Measurements from ENCODE around the gene NBEAL2.

Gene NBEAL2

DNA sequence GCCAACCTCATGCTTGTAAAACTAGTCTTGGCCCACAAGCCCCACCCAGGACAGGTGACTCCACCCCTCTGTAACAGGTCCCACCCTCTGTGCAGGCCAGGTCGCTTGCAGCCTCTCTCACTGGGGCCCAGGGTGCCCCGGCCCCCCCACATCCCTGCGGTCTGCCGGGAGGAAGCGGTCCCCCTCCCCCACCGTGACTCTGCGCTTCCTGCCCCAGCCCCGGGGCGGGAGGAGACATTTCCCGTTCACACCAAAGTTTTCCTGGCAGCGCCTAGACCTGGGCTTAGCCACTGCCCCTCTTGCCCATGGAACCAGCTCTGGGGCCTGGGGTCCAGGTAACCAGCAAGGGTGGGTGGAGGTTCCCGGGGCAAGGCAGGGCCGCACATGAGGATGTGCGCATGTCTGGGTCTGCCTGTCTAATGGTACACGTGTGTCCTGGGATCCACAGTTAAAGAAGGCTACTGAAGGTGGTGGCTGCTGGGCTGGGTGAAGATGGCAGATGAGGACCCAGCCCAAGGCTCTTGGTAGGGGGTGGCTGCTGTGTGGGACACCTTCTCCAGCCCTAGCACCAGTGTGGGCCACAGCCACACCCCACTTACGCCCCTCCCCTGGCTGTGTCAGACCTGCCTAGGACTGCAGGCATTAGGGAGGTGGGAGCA lies 8.4 kb downstream of the NBEAL2 start:
- no peak for TF ChIP-seq CTCF (IDR thresholded peaks at IDR 0.05; ENCODE audit: insufficient read depth, low read length, poor library complexity, severe bottlenecking)
- Histone ChIP-seq H3K4me3 (replicated peaks; ENCODE audit: low read depth, low read length) (peak overlapping the region; percentile 59), H3K27me3 (replicated peaks; ENCODE audit: control insufficient read depth, insufficient read depth, low read length) (no peaks in the 10 kb centered on the region), H3K36me3 (ENCODE audit: control insufficient read depth, insufficient read depth, low read length) (peaks cover 23% of the 10 kb centered on the region)
- peak; percentile 91 for DNase-seq (ENCODE audit: extremely low read depth, insufficient read length)

GRCh38 chr3:46988616-46989015 lies 9.2 kb downstream of the NBEAL2 start:
- no peak for DNase-seq (ENCODE audit: extremely low read depth, insufficient read length)
- no peak for TF ChIP-seq CTCF (IDR thresholded peaks at IDR 0.05; ENCODE audit: insufficient read depth, low read length, poor library complexity, severe bottlenecking)
- Histone ChIP-seq H3K27me3 (replicated peaks; ENCODE audit: control insufficient read depth, insufficient read depth, low read length) (no peaks in the 10 kb centered on the region), H3K36me3 (ENCODE audit: control insufficient read depth, insufficient read depth, low read length) (peaks cover 29% of the 10 kb centered on the region), H3K4me3 (replicated peaks; ENCODE audit: low read depth, low read length) (peak overlapping the region; percentile 59)

DNA sequence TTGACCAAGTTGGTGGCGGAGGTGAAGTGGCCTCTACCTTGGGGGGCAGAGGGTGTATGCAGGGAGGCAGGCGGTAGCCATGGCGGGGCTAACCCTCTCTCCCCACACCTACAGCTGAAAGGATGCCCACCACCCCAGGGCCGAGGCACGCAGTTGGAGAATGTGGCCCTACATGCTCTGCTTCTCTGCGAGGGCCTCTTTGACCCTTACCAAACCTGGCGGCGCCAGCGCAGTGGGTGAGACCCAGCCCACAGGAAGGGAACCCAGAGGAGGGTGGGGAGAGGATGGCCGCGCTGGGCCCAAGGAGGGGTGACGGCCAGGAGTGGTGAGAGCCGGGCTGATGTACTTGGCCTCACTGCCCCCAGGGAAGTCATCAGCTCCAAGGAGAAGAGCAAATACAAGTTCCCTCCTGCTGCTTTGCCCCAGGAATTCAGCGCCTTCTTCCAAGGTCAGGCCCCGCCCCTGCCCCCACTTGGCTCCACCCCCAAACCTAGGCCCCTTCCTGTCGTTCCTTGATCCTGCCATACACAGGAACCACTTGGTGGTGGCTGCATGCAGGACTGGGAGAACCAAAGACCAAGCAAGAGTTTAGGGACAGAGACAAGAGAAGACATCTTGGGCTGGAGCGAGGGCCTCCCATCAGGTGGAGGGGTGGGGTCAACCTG lies 9.8 kb downstream of the NBEAL2 start:
- Histone ChIP-seq H3K27me3 (replicated peaks; ENCODE audit: control insufficient read depth, insufficient read depth, low read length) (no peaks in the 10 kb centered on the region), H3K36me3 (ENCODE audit: control insufficient read depth, insufficient read depth, low read length) (peaks cover 34% of the 10 kb centered on the region), H3K4me3 (replicated peaks; ENCODE audit: low read depth, low read length) (no peak overlapping the region)
- no peak for TF ChIP-seq CTCF (IDR thresholded peaks at IDR 0.05; ENCODE audit: insufficient read depth, low read length, poor library complexity, severe bottlenecking)
- DNase-seq (ENCODE audit: extremely low read depth, insufficient read length) = no peak

- Histone ChIP-seq H3K36me3 (ENCODE audit: control insufficient read depth, insufficient read depth, low read length) (peaks cover 40% of the 10 kb centered on the region), H3K27me3 (replicated peaks; ENCODE audit: control insufficient read depth, insufficient read depth, low read length) (no peaks in the 10 kb centered on the region), H3K4me3 (replicated peaks; ENCODE audit: low read depth, low read length) (peak overlapping the region; percentile 21)
- DNase-seq (ENCODE audit: extremely low read depth, insufficient read length) = peak; percentile 66
- no peak for TF ChIP-seq CTCF (IDR thresholded peaks at IDR 0.05; ENCODE audit: insufficient read depth, low read length, poor library complexity, severe bottlenecking)
Observed at GRCh38 chr3:46990573-46991374, 11.3 kb downstream of the NBEAL2 start.

DNA sequence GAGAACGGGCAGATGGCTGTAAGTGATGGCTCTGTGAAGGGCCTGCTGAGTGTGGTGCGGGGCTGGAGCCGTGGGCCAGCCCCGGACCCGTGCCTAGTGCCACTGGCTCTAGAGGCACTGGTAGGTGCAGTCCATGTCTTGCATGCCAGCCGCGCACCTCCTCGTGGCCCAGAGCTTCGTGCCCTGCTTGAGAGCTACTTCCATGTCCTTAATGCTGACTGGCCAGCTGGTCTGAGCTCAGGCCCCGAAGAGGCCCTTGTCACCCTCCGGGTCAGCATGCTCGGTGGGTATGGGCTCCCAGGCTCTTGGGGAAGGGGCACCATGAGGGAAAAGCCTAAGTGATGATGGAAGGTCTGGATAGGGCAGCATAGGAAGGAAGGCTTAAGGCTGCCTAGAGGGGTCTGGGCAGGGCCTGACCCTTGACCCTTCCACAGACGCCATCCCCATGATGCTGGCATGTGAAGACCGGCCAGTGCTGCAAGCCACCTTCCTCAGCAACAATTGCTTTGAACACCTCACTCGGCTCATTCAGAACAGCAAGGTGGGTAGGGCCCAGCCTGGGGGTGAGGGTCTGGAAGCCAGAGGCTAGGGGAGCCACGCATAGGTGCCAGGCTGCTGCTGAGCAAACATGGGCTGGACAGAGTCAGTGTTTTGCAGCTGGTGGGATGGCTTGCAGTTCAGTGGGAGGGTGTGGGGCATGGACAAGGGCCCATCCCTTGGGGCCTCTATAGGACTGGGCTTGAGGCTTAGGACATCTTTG lies 12.1 kb downstream of the NBEAL2 start:
- Histone ChIP-seq H3K27me3 (replicated peaks; ENCODE audit: control insufficient read depth, insufficient read depth, low read length) (no peaks in the 10 kb centered on the region), H3K4me3 (replicated peaks; ENCODE audit: low read depth, low read length) (no peak overlapping the region; the same call in 1 of the 2 replicates), H3K36me3 (ENCODE audit: control insufficient read depth, insufficient read depth, low read length) (peaks cover 43% of the 10 kb centered on the region)
- no peak for DNase-seq (ENCODE audit: extremely low read depth, insufficient read length)
- TF ChIP-seq CTCF (IDR thresholded peaks at IDR 0.05; ENCODE audit: insufficient read depth, low read length, poor library complexity, severe bottlenecking) = no peak

Measured in GM06990 (cell line).